Lung (tissue), 12 donors: Measurements from ENCODE around the gene INHBA. TPM values are rescaled to one million over a fixed set of nuclear protein-coding genes. Genes with fewer than 3 reads are reported as not detected.

Experiments used
- ATAC-seq: fragments of 200-7000 bp; cut with Tn5 transposase; one replicate; pipeline ENCODE4 v1.9.1; 2020; ENCODE audit warnings: moderate number of reproducible peaks; ENCODE audit not compliant: insufficient read depth, low FRiP score
- DNase-seq, 3 donors: peaks; one replicate each; pipeline ENCODE4 v3.0.0-alpha.2; 2013 to 2017
- H3K27ac ChIP-seq, 2 donors: one replicate each; pipeline ENCODE4 v1.5.1; 2013; ENCODE audit warnings: mild to moderate bottlenecking in 2 of 2, moderate library complexity in 2 of 2, control low read depth in 1 of 2, inconsistent platforms in 1 of 2, low read depth in 1 of 2, low read length in 1 of 2
- H3K27me3 ChIP-seq, 3 donors: one replicate each; pipeline ENCODE4 v1.5.1; 2013; ENCODE audit warnings: low read length in 2 of 3; ENCODE audit not compliant: control insufficient read depth in 3 of 3, insufficient read depth in 3 of 3
- H3K36me3 ChIP-seq, 4 donors: one replicate each; pipeline ENCODE4 v1.5.1; 2013; ENCODE audit warnings: low read length in 4 of 4, mild to moderate bottlenecking in 1 of 4, moderate library complexity in 1 of 4; ENCODE audit not compliant: control insufficient read depth in 4 of 4, insufficient read depth in 4 of 4
- H3K4me1 ChIP-seq, 5 donors: one replicate each; pipeline ENCODE4 v1.5.1; 2013; ENCODE audit warnings: low read length in 5 of 5, mild to moderate bottlenecking in 2 of 5, moderate library complexity in 1 of 5; ENCODE audit not compliant: control insufficient read depth in 5 of 5, insufficient read depth in 5 of 5
- H3K4me3 ChIP-seq: one replicate; pipeline ENCODE4 v1.5.1; 2013; ENCODE audit warnings: mild to moderate bottlenecking, control low read depth, moderate library complexity
- H3K9ac ChIP-seq, 2 donors: one replicate each; pipeline ENCODE4 v1.5.1; 2013; ENCODE audit warnings: low read length in 2 of 2, control low read depth in 1 of 2; ENCODE audit not compliant: insufficient read depth in 1 of 2
- H3K9me3 ChIP-seq, 4 donors: one replicate each; pipeline ENCODE4 v1.5.1; 2013; ENCODE audit warnings: low read length in 3 of 4, mild to moderate bottlenecking in 1 of 4, moderate library complexity in 1 of 4; ENCODE audit not compliant: control insufficient read depth in 4 of 4, insufficient read depth in 3 of 4
- CTCF ChIP-seq: IDR thresholded peaks from 2 replicates; pipeline ENCODE4 v1.5.1; 2012; ENCODE audit warnings: mild to moderate bottlenecking; ENCODE audit errors: control extremely low read depth, extremely low read depth
- WGBS, 2 donors: extraction: QIAGEN DNeasy Blood & Tissue Kit; methylation state at CpG; one replicate each; pipeline ENCODE4 v1.1.7; 2013; 5-methylcytosine and 5-hydroxymethylcytosine counted together
- polyA plus RNA-seq, 2 donors: library from polyadenylated mRNA; stranded (reverse); fragments of 200-250 nt; gene quantifications; one replicate each; pipeline ENCODE4 v1.2.1, GENCODE V29; 2013
- total RNA-seq, 2 donors: library from RNA; depleted of rRNA in 1 of 2; stranded (reverse); fragments of >200 nt in 1 of 2; gene quantifications; one replicate each; pipeline ENCODE4 v1.2.1, GENCODE V29; 2014 to 2021
- donor health status: control.
- donor health status: control.
- donor health status: Bipolar disorder and iron deficiency.
- donor health status: healthy.
- donor health status: DM: yes; HTN: yes; CAD: no.

Gene INHBA
- total and polyA plus RNA-seq, 4 donors = 1.6 to 23.2 (median 5.3) TPM

- ATAC-seq (no peak), DNase-seq (no peak)
- H3K4me3 ChIP-seq = no peak overlapping the region
- H3K36me3 ChIP-seq = no peaks in the 10 kb centered on the region
- no peaks in the 10 kb centered on the region for H3K4me1 ChIP-seq
- H3K27me3 ChIP-seq = no peaks in the 10 kb centered on the region
- H3K9ac ChIP-seq = no peak overlapping the region
- H3K9me3 ChIP-seq = no peaks in the 10 kb centered on the region
- H3K27ac ChIP-seq = no peak overlapping the region
- no peak for TF ChIP-seq CTCF
- 68 to 83% methylated on average over 4 of the region's 4 CpGs for WGBS, 2 donors
Observed at GRCh38 chr7:41674505-41675023, 28.3 kb downstream of the INHBA start.

- DNase-seq = no peak
- Histone ChIP-seq H3K36me3 (no peaks in the 10 kb centered on the region), H3K4me3 (no peak overlapping the region), H3K9ac (no peak overlapping the region), H3K4me1 (peaks cover 0 to 4% (median 0%) of the 10 kb centered on the region in 5 donors), H3K27ac (no peak overlapping the region), H3K9me3 (peaks cover 0 to 2% (median 0%) of the 10 kb centered on the region in 4 donors), H3K27me3 (no peaks in the 10 kb centered on the region)
- TF ChIP-seq CTCF = no peak
- no peak for ATAC-seq
Observed at GRCh38 chr7:41661596-41661995, 41.3 kb downstream of the INHBA start.

- TF ChIP-seq CTCF = no peak
- Histone ChIP-seq H3K36me3 (no peaks in the 10 kb centered on the region), H3K9me3 (peaks cover 0 to 2% (median 0%) of the 10 kb centered on the region in 4 donors)
Observed at GRCh38 chr7:41659539-41659938, 43.4 kb downstream of the INHBA start.

GRCh38 chr7:41656366-41656765, 46.5 kb downstream of the INHBA start:
- Histone ChIP-seq H3K9me3 (no peaks in the 10 kb centered on the region), H3K4me1 (peaks cover 0 to 17% (median 2%) of the 10 kb centered on the region in 5 donors), H3K36me3 (no peaks in the 10 kb centered on the region), H3K9ac (no peak overlapping the region), H3K27me3 (no peaks in the 10 kb centered on the region), H3K4me3 (no peak overlapping the region), H3K27ac (no peak overlapping the region)
- ATAC-seq (no peak), DNase-seq (peak in 2 of 3 donors; percentile 44)
- no peak for TF ChIP-seq CTCF
- WGBS, 2 donors = 26 to 30% methylated on average over 4 of the region's 4 CpGs

More at GRCh38 chr7:41659539-41659938, 43.4 kb downstream of the INHBA start:
- Histone ChIP-seq H3K27ac (no peak overlapping the region), H3K4me1 (peaks cover 0 to 17% (median 2%) of the 10 kb centered on the region in 5 donors), H3K27me3 (no peaks in the 10 kb centered on the region), H3K4me3 (no peak overlapping the region), H3K9ac (no peak overlapping the region)
- ATAC-seq = no peak
- no peak for DNase-seq
- 91 to 96% methylated on average over 3 of the region's 3 CpGs for WGBS, 2 donors
